ENCODE results near the gene CMBL.

GRCh38 chr5:10337986-10338385, 30.3 kb upstream of the CMBL start:
- TF ChIP-seq FOXK2 (IDR thresholded peaks at IDR 0.05) = no peak
- no peak for TF ChIP-seq NFRKB (IDR thresholded peaks at IDR 0.05)
- TF ChIP-seq HDGF (IDR thresholded peaks at IDR 0.05; ENCODE audit: borderline replicate concordance) = no peak
- TF ChIP-seq ZNF384 (IDR thresholded peaks at IDR 0.05) = no peak
- TF ChIP-seq SUZ12 (IDR thresholded peaks at IDR 0.05) = no peak
- TF ChIP-seq FOXM1 (IDR thresholded peaks at IDR 0.05; ENCODE audit: borderline replicate concordance) = no peak
- TF ChIP-seq TARDBP (IDR thresholded peaks at IDR 0.05) = no peak
- no peak for TF ChIP-seq BHLHE40 (IDR thresholded peaks at IDR 0.05; ENCODE audit: borderline replicate concordance)
- TF ChIP-seq SP1 (IDR thresholded peaks at IDR 0.05) = no peak
- TF ChIP-seq FOXA1 (IDR thresholded peaks at IDR 0.05) = no peak
- TF ChIP-seq, protein P1, sequence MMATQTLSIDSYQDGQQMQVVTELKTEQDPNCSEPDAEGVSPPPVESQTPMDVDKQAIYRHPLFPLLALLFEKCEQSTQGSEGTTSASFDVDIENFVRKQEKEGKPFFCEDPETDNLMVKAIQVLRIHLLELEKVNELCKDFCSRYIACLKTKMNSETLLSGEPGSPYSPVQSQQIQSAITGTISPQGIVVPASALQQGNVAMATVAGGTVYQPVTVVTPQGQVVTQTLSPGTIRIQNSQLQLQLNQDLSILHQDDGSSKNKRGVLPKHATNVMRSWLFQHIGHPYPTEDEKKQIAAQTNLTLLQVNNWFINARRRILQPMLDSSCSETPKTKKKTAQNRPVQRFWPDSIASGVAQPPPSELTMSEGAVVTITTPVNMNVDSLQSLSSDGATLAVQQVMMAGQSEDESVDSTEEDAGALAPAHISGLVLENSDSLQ (IDR thresholded peaks at IDR 0.05) = no peak
- TF ChIP-seq L3MBTL2 (conservative IDR thresholded peaks at IDR 0.05) = no peak

Data from HEK293T (cell line).